ENCODE data around the gene PDE4D.

PDE4D gene

DNA sequence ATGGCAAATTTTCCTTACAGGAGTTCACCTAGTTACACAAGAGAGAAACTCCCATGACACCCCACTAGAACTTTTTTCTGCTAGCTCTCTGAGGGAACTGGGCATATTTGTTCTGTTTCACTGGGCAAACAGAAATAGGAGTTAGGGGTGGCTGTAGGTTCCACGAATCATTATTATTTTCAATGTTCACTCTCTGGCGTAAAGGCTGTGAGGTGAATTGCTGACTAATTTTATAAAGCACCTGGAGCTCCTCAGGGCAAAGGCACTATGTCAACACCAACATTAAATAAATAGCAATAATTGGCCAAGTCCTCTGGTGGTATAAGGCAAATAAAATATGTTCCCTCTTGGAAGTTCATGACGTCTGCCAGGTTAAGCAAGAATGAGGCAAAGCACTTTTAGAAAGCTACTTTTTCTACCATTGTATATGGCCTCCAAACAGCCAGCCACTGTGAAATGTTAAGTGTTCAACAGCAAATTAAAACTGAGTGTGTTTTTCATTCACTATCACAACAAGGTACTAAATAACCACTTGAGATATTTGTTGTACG is 344.6 kb downstream of the PDE4D start:
- DNase-seq (ENCODE audit: low spot score) = no peak

GRCh38 chr5:59547731-59548130 is 345.8 kb downstream of the PDE4D start:
- no peak for DNase-seq (ENCODE audit: low spot score)

DNA sequence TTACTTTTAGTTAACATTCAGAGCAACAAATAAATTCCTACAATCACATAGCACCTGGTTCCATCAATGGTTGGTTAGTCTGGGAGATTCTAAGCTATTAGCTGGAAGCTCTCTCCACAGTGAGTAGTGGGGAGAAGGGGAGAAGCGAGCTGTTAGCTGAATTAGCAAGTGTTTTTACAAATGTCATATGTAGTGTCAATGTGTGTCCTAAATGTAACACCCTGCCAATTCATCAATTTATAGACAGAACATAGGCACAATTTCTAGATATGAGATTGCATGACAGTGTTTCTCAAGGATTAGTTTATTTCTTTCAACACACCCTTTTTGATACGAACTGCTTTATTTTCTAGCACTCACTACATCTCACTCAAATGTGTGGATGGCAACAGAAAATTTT is 349.0 kb downstream of the PDE4D start:
- no peak for DNase-seq (ENCODE audit: low spot score)

- no peak for DNase-seq (ENCODE audit: low spot score)
Observed at GRCh38 chr5:59543821-59544442, 349.6 kb downstream of the PDE4D start.

GRCh38 chr5:59542851-59543820 is 350.4 kb downstream of the PDE4D start:
- no peak for DNase-seq (ENCODE audit: low spot score)

- no peak for DNase-seq (ENCODE audit: low spot score)
Observed at GRCh38 chr5:59542306-59542705, 351.2 kb downstream of the PDE4D start.

- peak; percentile 30 for DNase-seq (ENCODE audit: low spot score)
Observed at GRCh38 chr5:59540366-59540765, 353.2 kb downstream of the PDE4D start.

DNA sequence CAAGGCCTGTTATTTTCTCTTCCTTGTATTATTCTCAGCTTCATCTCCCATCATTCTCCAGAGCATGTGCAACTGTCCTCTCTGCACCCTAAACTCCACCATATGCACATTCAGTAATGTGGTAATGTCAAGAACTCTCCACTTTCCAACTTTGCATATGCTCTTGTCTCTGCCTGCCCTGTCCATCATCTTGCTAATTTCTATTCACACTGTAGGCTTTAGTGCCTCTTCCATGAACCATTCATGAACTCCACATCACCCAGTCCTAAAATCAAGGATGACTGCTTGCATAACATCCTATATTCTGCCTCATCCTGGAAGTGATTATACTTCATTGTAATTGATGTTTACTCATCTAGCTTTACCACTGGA is 354.8 kb downstream of the PDE4D start:
- DNase-seq (ENCODE audit: low spot score) = no peak

- DNase-seq (ENCODE audit: low spot score) = no peak
Observed at GRCh38 chr5:59537961-59538749, 355.4 kb downstream of the PDE4D start.

DNA sequence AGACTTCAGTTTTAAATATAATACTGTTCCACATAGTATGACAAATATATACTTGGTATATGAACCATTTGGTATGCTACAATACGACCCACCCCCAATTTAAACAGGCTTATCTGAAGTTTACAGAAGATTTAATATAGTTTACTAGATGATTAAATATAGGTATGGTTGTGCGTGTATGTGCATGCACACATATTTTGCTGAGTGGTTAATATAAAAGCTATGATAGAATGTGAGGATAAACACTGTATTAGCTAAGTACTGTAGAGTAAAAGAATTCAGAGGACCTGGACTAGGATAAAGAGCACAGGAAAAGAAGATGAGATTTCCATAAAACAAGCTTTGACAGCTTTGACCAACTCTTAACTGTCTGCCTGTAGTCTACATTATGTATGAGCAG is 356.7 kb downstream of the PDE4D start:
- DNase-seq (ENCODE audit: low spot score) = no peak

DNA sequence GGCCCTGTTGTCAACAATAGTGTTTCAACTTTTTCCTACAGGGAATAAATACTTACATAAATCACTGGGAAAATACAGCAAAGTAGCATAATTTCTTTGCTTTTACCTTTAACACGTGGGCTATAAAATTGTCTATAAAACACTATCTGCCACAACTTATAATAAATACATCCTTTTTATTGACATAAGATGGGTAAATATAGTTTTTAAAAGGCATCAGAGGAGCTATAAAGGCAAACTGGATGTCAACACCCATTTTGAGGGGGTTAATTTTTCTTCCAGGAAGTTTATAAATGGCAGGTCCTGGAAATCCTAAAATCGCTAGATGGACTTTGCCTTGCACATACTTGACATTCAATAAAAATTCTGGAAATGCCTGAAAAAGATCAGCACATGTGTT is 358.0 kb downstream of the PDE4D start:
- no peak for DNase-seq (ENCODE audit: low spot score)

- no peak for DNase-seq (ENCODE audit: low spot score)
Observed at GRCh38 chr5:59533730-59534108, 359.8 kb downstream of the PDE4D start.

DNA sequence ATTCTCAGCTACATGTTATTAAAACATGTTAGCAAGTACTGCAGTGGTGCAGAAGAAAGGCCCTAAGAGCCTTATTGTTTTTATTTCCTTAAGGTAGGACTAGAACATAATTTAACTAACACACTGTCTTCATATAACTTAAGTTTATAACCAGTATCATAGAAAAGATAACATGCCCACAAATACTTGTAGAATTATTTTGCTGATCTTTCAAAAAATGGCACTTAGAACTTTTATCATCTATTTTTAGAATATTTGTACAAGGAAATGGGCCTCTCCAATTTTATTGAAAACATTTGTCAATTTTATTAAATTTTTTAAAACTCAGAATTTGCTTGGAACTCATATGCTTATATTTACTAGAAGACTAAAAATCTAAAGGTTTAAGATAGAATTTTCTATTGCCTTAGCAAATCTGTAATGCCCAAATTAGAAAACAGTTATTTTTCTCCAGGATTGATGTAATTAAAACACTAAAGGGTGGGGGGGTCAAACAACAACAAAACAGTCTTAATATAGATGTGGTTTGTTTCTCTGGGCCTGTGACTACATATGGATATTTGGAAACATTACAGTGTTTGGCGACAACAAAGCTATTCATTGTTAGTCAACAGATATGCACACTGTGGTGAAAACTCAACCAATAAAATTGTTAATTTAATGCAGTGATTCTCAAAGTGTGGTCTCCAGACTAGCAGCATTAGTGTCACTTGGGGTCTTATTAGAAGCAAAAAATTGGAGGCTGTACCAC is 360.4 kb downstream of the PDE4D start:
- no peak for DNase-seq (ENCODE audit: low spot score)

DNA sequence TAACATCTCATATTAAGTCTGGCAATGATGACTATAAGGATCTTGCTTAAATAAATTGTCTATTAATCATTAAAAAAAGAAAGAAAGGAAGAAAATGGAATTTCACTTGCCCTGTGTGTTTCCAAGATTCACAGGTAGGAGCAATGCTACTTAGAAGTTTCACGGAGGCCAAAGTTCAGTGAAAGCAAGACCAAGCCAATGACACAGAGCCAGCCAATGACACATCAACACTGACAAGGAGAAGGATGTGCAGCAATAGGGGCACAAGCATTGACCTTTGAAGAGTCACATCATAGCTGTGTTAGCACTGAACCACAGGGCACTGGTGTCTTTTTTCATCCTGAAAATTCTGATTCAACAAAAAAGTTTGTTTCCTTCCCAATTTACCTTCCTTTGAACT is 364.3 kb downstream of the PDE4D start:
- DNase-seq (ENCODE audit: low spot score) = no peak

GRCh38 chr5:59528202-59528862 is 365.2 kb downstream of the PDE4D start:
- no peak for DNase-seq (ENCODE audit: low spot score)

- no peak for DNase-seq (ENCODE audit: low spot score)
Observed at GRCh38 chr5:59525957-59526356, 367.6 kb downstream of the PDE4D start.

- DNase-seq (ENCODE audit: low spot score) = no peak
Observed at GRCh38 chr5:59525311-59525710, 368.2 kb downstream of the PDE4D start.

- no peak for DNase-seq (ENCODE audit: low spot score)
Observed at GRCh38 chr5:59522201-59522831, 371.2 kb downstream of the PDE4D start.

- no peak for DNase-seq (ENCODE audit: low spot score)
Observed at GRCh38 chr5:59521476-59521875, 372.1 kb downstream of the PDE4D start.

GRCh38 chr5:59519338-59519737 is 374.2 kb downstream of the PDE4D start:
- no peak for DNase-seq (ENCODE audit: low spot score)
